NCI-H2227 (cell line): ENCODE data around the gene SARDH.
"Not testable (repeated sequence)": the region's sequence is repeated elsewhere in the genome, so short reads cannot be mapped to it uniquely, and the experiment has no call there.

Experiments
- DNase-seq: peaks from one replicate; lab custom pipeline; 2025; ENCODE audit not compliant: unreplicated experiment; lab: John Stamatoyannopoulos, UW

SARDH gene

DNA sequence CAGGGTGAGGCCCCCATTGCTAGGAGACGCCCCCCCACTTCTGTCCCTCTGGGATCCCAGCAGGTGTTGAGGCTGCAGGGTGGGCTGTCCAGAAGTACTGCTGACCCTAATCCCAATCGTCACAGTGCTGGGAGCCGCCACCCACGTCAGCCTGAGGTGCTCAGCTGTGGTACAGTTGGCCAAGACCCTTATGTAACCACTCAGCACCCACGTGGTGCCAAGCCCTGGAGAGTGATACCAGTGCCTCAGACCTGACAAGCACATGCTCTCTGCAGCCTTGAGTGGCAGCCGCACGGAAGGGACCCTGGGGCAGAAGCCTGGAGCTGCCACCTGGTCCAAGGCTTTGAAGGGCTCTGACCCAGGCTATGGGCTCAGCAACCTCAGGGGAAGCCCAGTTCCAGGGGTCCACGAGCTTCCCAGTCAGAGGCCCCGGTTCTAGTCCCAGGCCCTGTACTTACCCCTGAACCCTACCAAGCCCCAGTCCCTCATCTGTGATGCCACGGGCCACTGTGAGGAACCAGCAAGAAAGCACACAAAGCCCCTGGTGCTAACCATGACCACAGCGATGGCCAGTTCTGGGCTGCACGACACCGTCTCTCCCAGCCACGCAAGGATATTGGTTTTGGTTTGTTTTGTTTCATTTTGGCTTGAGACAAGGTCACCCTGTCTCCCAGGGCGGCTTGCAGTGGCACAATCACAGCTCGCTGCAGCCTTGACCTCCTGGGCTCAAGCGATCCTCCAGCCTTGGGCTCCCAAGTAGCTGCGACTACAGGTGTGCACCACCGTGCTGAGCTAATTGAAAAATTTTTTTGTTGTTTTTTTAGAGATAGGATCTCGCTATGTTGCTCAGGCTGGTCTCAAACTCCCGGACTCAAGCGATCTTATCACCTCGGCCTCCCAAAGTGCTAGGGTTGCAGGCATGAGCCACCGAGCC, 51.2 kb downstream of the SARDH start:
- no peak for DNase-seq

DNA sequence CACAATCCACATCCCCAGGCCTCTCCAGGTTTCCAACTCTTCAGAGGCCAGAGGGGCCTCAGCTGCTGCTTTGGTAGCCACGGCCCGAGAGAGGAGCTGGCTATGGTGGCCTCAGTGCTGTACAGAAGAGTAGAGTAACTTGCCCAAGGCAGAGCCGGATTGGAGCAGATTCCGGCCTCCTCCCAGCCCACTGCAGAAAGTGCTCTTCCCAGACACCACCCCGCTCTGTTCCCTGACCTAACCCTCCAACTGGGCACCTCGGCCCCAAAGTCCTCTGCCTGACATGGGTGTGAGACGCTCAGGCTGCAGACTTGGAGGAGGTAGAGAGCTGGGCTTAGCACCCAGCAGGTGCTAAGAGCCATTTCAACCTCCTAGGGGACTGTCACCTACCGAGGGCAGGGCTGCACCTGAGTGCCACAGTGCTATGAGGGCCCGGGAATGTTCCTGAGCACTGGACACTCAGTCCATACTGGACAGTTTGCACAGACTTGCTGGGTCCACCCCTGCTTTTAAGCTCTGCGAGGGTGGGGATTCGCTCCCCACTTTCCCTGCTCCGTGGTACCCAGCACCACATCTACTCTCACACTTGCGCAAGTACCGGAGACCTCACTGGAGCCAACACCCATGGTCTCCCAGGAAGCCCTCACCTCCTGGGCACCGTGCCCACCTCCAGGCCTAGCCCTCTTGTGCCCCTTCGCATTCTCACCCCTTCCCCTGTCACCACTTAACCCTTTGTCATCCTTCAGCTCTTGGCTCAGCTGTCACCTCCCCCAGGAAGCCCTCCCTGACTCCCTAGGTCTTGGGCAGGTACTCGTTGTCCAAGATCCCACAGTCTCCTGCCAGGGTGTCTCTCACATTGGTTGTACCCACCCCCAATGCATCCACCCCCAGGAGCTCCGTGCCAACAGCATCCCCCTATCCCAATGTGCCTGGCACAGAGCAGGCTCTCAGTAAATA, 52.2 kb downstream of the SARDH start:
- no peak for DNase-seq

DNA sequence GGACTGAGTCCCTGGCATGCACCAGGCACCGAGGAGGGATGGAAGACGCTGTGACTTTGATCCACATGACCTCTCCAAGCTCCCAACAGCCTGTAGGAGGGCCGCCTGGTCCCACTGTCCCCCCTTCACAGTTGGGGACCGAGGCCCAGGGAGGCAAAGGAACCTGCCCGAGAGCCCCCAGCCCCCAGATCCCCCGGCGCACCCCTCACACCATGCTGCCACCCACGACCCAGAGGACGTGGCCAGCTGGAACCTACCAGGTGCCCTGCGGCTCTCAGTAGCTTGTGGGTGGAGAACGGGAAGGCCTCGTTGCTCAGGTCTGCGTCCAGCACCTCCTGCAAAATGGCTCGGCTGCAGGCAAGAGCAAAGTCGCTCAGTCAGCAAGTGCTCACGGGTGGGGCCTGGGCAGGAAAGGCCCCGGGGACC, 53.2 kb downstream of the SARDH start:
- no peak for DNase-seq

DNA sequence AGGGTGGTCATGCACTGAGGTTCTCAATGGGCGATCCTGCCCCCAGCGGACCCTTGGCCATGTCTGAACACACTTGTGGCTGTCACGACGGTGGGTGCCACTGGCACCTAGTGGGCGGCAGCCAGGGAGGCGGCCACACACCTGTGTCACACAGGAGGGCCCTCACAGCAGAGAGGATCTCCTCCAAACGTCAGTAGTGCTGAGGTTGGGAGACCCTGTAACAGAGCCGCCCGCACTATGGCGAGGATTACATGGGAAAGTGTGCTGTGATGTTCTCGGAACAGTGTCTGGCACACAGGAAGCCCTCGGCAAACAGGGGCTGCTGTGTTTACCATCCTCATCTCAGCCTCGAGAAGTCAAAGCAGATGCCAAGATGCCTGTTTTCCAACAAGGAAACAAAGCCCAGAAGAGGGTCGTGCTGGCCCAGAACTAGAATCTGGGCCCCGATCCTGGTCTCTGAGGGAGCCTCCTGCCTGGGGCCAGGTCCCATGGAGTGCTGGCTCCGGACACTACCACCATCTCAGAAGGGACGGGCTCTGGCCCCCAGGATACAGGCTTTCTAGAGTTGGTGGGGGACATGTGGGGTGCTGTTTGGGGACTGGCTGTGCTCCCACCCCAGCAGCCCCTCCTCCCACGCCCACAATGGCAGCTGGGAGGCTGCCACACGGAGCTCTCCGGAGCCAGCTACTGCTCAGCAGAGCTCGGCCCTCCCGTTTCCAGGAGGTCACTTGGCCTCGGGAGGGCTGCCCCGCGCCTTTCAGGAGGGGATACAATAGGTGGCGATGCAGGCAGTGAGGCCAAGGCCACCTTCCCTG, 53.8 kb downstream of the SARDH start:
- DNase-seq: no peak

DNA sequence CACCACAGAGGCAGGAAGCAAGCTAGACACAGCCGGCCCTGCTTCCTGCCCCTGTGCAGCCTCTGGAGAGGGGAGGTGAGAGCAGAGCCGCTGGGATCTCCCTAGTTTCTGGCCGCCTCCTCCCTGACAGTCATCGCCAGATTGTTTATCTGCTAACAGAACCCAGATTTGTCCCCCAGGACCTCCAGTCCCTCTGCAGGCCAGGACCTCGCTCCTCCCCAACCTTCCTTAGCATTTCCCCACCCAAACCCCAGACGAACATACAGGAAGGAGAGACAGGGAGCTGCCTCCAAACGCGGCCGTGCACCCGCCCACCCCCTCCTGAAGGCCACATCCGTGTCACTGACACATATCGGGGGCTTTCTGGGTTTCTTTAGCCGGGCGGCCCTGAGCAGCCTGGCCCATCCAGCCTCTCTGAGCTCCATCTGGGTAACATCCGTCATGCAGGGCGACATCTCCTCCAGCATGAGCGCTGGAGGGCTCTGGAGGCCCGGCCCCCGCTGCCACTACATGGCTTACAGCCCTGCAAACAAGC, 54.5 kb downstream of the SARDH start:
- no peak for DNase-seq

DNA sequence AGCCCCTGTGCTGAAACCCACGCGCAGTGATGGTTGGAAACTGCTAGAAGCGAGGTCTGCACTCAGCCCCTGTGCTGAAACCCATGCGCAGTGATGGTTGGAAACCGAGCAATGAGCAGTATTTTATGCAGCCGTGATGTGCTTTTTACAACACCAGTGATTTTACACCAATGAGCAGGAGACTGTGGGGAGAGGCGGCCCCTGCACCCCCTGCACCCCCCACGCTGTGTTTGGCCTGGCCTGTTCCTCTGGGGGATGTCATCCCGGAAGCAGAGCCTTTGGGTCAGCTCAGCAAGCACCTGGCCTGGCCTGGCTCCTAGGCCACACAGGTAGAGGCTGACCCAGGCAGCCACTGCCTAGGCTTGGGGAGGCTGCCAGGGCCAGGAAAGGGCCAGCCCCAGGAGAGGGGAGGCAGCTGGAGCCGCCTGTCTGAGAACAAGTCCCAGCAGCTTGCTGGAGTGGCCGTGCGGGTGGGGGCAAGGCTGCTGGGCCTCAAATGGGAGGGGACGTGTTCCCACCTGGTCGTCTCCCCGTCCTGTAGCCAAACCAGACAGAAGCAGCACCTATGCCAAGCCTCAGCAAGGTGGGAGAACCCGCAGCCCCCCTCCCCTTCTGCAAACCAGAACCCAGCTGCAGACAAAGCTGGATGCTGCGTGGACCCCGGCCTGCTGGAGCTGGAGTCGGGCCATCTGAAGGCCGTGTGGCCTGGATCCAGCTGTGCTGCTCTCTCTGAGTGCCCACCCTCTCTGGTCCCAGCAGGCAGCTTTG, 55.1 kb downstream of the SARDH start:
- no peak for DNase-seq

DNA sequence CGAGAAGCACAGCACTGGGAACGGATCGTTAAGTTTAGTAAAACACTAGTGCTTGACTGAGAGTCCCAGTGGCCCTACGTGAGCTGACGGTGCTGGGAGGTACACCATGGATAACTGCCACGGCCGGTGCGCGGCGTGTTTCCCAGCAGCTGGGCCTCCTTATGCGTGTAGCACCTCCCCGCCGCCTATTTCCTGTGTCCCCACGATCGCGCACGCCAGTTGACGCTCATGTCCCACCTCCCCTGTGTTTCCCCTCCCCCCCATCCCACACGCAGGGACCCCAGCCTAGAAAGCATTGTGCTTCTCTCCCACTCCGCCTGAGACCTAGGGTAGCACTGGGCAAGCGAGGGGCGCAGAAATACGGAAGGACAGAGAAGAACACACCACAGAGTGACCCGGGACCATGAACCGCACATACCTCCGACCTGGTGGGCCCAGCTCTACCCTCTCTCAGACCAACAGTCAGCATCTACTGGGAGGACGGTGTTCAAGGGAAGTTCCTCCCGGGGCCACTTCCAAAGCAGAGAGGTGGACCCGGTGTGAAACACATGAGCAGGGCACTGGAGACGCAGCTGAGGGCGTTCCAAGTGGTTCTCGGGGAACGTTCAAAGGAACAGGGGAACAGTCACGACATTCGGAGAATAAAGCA, 56.4 kb downstream of the SARDH start:
- no peak for DNase-seq

DNA sequence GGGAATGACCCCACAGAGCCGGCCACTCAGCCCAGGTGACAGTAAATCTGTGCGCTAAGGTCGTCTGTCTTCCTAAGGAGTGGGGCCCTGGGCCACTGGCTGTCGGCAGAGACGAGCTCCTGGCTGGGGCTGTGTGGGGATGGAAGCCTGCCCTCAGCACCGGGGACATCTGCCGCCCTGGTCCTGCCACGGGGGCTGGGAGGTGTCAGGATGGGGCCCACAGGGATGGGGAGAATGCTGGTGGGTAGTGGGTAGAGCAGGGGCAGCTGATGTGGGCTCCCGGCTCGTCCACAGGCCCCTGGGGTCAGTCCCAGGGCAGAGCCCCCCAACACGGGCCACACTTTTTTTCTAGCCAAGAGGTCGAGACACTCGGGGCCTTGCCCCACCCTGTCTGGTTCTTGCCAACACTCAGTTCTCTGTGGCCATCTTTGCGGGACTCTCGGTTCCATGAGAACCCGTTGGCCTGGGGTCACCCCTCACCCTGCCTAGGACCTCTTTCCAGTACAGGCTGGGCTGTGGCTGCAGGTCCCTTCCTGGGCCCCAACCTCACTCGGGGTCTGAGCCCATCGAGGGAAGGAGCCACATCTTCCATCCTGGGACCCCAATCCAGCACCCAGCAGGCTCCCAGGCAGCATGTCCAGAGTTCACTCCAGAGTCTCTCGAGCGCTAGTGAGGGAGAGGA, 57.0 kb downstream of the SARDH start:
- DNase-seq: no peak

DNA sequence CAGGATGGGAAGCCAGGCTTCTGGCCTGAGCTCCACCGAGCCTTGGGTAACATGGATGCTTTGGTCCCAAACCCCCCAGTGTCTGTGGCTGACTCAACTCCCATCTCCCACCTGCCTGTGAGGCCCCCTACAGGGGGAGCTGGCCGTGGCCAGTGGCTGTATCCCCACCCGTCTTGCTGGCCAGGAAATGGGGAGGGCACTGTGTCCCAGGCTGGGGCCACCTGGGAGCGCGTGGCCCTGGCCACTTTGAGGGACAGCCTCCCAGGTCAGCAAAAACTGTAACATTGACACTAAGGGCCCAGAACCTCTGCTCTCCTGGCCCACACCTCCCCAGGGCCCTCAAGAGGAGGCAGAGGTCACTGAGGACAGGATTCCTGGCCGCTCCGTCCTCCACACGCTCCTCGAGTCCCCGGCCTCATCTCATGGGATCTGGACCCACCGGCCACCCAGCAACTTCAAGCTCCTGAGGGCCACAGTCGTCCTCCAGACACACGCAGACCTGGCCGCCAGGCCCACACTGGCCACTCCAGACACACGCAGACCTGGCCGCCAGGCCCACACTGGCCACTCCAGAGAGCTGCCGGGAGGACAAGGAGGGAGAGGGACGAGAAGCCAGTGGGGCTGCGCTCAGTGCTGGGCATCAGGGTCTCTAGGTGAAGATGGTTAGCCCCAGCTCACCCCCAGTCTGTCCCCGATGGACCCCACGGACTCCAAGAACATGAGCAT, 57.7 kb downstream of the SARDH start:
- DNase-seq: no peak

DNA sequence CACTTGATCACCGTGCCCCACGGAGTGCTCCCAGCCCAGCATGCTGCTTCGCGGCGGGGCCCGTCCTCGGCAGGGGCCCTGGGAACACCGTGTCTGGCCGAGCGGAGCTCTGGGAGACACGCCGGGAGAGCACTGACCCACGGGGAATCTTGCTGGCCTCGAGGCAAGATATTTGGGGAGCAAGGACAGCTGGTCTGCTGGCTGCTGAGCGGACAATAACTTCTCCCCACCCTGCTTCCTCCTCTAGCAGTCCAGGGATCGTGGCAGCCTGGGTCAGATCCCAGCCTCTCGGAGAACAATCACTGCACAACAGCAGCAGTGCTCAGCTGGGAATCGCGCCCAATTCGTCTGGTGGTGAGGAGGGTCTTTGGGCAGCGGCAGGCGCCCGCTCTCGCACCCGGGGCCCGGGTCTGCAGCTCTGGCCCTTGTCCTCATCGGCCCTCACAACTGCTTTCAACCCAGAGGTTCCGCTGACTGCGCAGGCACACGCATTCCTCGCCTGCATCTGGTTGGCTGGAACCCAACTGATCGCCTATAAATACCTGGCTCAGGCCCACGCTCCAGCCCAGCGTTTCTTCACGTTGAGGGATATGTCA, 58.6 kb downstream of the SARDH start:
- DNase-seq: no peak

DNA sequence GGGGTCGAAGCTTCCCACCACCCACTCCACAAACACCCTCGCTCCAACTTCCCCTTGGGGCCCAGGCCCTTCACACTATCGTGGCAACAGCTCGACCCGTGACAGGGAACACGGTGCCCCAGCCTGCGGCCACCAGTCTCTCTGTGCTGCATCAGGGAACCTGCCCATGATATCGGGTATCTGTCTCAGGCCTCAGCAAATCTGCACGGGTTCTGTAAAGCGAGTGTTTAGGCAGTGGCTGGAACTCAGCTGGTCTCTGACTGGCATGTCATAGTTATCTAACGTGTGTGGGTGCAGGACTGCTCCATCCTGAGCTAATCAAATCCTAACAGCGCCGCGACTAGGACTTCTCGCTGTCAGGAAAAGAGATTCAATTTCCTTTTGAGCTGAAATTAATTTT, 59.1 kb downstream of the SARDH start:
- DNase-seq: no peak

DNA sequence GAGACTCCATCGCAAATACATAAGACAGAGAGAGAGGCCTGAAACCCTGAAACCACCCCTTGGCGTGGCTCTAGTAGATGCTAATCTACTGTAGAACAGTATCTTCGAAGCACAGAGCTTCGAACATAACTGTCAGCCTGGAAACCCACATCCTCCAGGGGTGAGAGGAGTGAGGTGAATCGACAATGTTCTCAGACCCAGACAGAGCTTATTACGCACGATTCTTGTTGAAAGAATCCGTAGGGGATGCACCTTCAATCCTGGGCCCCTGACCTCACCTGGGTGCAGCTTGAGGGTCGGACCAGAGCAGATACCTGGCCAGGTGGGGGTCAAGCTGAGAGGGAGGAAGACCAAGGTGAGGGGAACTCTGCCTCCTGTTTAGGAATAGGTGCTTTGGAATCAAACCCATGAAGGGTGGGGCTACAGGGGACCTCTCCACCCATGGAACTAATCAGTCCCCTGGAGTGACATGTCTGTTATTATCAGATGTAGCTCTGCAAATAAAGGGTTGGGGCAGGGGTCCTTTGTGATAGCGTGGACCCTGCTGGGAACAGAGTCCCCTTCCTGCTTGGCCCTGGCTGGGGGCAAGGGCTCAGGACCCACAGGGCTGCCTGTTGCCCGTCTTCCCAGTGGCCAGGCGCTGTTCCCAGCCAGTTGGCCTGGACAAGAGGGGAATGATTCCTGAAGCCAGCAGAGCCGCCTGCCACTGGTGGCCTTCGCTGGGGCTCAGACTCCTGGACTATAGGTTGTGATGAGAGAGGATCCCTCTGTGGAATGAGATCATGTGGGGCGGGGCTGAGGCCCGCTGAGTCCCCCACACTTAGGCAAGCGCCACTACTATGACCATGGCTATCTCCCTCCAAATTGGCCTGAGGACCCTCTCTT, 60.8 kb downstream of the SARDH start:
- DNase-seq: no peak

DNA sequence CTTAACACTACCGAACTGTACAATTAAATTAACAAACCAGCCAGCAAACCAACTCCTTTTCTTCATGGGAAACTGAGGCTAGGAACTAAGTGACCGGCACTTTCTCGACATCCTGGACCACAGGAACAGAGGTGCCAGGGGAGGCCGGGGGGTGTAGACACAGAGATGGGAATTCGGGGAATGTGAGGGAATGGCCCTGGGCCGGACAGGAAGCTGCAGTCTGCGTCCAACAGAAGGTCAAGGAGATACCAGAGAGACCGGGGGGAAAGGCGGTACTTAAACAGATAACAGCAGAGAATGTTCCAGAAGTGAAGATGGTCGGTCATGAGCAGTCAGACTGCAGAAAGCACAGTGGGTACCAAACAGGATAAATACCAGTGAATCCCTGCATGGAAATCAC, 61.7 kb downstream of the SARDH start:
- no peak for DNase-seq

DNA sequence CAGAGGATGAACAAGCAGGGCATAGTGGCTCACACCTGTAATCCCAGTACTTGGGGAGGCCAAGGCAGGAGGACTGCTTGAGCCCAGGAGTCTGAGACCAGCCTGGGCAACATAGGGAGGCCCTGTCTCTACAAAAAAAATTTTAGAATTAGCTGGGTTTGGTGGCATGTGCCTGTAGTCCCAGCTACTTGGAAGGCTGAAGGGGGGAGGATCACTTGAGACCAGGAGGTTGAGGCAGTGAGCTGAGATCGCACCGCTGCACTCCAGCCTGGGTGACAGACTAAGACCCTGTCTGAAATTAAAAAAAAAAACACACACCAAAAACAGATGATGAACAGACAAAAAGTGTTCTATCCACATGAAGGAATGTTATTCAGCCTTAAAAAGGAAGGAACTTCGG, 62.4 kb downstream of the SARDH start:
- DNase-seq: not testable (repeated sequence)

DNA sequence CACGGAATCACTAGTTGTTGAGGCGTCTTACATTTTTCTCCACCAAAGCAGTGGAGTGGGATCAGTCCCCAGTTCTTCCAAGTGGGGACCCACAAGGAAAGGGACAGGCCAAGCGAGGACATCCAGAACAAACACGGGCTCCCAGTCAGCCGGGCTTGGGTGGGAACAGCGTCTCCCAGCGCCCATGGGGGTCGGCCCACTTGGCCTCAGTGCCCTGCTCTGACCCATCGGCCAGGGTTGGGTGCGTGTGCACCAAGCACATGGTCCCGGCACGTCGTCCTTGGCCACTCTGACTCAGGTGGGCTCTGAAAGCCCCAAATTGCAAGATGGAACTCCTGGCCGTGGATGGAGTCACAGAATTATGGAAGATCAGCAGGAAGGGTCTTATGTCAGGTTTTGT, 64.1 kb downstream of the SARDH start:
- no peak for DNase-seq

DNA sequence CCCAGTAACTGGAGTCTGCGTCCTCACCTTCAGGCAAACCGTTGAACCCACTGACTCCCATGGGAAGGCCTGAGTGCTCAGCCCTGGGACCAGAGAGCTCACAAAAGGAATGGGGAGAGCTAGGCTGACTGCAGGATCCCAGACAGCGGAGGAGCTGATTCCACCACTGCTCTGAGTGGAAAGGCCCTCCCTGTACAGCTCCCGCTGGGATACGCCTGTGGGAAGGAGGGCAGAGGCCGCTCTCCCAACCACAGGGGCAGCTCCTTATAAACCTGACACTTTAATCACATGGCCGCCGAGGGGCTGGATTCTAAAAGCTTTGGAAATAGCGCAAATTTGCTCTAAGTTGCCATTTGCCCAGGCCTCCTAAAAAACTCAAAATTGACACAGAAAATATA, 64.9 kb downstream of the SARDH start:
- peak; percentile 19 for DNase-seq
